Dedifferentiated amniotic fluid mesenchymal stem cell (primary cell): ENCODE data around the gene USF1.

ENCODE experiments used
- DNase-seq: peaks from one replicate; pipeline ENCODE4 v3.0.0-alpha.2; 2016; ENCODE audit errors: extremely low spot score

USF1 gene, protein sequence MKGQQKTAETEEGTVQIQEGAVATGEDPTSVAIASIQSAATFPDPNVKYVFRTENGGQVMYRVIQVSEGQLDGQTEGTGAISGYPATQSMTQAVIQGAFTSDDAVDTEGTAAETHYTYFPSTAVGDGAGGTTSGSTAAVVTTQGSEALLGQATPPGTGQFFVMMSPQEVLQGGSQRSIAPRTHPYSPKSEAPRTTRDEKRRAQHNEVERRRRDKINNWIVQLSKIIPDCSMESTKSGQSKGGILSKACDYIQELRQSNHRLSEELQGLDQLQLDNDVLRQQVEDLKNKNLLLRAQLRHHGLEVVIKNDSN

DNA sequence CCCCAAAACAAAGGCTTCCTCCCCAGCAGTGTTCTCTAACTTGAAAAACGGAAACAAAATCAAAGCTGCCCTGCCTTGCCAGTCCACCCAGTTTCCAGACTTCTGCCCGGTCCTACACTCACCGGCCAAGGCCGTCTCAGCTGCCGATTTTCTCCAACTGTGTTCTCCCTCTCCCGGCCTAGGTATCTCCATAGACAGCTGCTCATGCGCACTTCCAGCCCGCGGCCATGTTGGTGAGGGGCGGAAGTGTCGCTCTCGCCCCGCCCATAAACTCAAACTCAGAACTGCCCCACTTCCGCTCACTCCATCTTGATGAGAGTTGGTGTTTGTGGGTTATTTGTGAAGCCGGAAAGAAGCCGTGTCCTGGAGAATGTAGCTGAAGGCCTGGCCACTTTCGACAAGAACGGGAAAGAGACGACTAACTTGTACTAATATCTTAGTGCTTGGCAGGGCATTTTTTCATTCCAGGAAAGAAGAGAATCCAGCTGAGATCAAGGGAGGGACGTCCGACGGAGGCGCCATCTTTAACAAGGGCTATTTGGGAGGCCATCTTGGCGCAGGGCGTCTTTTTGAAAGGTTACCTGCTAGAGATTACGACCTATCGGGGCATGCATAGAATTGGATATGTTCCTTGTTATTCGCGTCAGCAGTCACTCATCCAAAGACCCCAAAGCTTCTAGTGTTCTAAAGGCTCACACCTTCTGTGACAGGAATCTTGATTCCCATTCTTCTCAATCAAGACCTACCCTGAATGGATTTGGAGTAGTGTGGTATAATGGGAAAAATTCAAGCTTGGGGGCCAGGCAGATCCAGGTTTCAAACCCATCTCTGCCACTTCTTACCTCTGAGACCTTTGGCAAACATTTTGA, at the start of gene USF1:
Gene USF1, minus strand, starts transcription at position 242 of the 869 bp plus-strand sequence. CDS start 2,702 bp downstream, outside the sequence.
- peak; percentile 95 for DNase-seq

GRCh38 chr1:161095230-161095629, 49.5 kb upstream of the USF1 start:
- no peak for DNase-seq

- DNase-seq = no peak
Measured at GRCh38 chr1:161094481-161094880, 48.7 kb upstream of the USF1 start.

- no peak for DNase-seq
Measured at GRCh38 chr1:161092621-161093028, 46.8 kb upstream of the USF1 start.

- no peak for DNase-seq
Measured at GRCh38 chr1:161091796-161092507, 46.2 kb upstream of the USF1 start.

GRCh38 chr1:161091093-161091492, 45.3 kb upstream of the USF1 start:
- DNase-seq = no peak

- DNase-seq = no peak
Measured at GRCh38 chr1:161090617-161091016, 44.8 kb upstream of the USF1 start.

GRCh38 chr1:161089938-161090337, 44.2 kb upstream of the USF1 start:
- no peak for DNase-seq

- DNase-seq = no peak
Measured at GRCh38 chr1:161089251-161089924, 43.6 kb upstream of the USF1 start, which contains the start of gene NECTIN4. Gene NECTIN4 (minus strand): TSS chr1:161089558. CDS start chr1:161089296, 262 bp downstream.

DNA sequence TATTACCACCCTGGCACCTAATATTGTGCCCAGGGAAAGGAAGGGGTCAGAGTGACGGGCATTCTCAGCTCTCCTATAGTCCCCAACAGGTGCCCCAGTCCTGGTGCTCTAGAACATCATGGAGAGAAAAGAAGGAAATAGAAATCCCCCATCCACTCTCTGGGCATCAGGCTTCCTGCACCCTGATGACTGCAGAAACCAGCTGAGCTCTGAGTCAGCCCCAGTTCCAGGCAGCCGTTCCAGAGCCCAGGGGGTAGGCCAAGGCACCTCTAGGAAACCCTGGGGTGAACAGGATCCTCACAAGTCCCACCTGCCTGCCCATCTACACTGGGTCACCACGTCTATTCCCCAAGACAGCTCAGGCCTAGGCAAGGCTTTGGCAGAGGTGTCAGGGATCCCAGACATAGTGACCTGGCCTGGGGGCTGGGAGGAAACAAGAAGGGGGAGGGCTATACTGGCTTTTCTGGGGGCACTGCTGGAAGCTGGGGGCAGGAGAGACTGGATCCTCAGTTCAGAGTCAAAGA, 42.9 kb upstream of the USF1 start:
- no peak for DNase-seq

DNA sequence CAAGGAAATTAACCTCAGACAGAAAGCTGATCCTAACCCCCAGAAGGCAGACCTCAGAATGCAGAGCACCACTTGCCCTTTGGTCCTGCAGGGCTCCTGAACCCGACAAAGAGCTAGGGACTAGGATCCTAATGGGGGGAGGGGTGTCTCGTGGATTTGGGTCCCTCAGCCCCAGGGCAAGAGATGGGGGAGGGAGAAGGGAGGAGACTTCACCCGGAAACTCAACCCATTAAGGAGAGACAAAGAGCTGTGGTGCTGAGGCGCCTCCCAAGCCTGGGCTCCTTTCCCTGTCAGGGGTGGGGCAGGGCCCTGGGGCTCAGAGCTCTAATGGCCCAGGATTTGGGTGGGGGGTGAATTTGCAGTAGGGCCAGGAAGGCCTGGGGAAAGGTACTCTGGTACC, 40.7 kb upstream of the USF1 start:
- no peak for DNase-seq

GRCh38 chr1:161085165-161085564, 39.4 kb upstream of the USF1 start:
- DNase-seq = no peak

DNA sequence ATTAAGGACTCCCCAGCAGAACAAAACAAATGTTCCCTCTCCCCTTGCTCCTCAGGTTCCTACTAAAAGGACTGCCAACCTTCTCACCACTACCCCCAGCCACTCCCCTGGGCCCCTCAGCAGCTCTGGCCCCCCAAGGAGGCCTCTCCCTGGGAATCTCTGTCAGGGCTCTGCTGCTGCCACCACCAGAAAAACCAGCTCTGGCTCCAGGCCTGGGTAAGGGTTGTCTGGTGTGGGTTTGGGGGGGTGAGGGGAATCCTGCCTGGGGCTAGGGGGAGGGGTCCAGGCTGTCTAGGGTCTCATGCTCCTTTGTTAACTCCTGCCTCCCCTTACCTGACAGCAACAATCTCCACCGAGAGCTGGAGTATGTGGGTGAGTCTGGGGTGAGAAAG, 38.8 kb upstream of the USF1 start:
- DNase-seq = no peak

DNA sequence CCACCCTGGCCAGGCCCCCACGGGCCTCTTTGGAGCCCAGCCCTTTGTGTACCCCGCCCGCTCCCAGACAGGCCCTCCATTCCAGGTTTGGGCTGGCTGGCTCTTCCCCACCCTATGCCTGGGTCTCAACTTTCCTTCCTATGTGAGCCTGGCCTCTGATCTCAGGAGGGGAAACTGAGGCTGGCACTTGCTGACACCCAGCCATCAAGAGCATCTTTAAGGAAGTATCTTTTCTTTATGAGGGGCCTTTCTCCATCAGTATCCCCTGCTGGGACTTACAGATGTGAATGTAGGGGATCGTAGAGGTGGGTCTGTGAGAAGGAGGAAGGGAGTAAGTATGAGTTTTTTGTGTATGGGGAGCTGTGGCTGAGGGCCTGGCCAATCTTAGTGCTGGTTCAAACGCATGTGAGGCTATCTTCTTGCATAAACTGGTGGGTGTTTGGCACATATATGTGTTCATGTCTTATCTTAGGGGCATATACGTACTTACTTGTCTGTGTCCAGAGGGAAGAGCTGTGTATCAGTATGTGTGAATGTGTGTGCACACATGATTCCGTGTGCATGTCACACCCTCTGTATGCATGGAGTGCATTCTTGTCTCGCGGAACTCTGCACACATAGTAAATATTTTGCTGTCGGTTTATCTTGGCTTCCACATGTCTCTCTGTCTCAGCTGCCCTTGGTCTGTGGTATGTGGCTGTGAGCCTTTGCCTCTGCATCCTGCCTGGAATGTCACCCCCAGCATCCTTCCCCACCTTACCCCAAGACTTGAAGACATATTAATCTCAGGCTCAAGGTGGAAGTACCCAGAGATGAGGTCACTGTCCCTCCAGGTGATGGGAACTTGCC, 38.2 kb upstream of the USF1 start:
- DNase-seq = no peak

DNA sequence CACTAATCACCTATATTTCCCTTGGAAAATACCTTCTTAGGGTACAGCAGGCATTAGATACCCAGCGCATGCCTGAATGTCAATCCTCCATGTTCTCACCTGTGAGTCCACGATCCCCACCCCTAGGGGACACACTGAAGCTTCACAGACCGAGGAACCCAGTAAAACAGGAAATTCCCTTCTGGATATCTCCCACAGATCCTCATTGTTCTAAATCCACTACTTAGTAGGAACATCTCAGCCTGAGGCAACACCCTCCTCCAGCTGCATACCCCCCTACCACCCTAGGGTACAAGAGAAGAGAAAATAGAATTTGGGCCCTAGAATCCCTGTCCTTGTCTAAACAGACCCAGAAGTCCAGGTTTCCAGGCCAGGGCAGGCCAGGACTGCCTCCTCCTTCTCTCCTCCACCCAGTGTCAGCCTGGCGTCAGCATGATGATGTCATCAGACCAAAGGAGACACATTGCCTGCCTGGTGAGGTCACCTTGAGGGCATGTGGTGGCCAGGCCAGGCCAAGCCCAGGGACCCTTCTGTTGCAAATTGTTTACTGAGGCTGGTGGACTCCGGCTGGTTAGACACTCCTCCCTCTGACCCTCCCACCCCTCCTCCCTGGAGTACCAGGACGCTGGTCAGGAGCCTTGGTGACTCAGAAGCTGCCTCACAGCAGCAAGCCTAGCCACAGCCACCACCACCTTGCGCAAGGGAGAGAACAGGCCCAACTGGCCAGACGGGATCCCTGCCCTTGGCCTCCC, 37.4 kb upstream of the USF1 start:
- peak; percentile 63 for DNase-seq

DNA sequence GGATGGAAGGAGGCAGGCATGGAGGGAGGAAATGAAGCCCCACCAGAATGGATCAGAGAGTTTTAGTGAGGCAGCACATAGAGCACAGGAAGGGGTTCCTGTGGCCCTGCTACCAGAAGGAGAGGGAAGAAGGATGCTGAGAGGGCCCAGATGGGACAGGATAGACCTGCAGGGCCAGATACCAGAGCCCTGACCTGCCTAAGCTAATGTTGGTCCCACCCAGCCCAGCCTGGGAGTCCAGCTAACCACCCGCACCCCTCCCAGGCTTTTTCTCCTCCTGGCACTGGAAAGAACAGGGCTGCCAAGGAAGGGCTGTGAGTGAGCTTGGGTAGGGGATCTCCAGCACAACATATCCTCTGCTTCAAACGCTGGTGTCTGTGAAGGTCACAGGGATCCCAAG, 36.7 kb upstream of the USF1 start:
- DNase-seq = no peak

DNA sequence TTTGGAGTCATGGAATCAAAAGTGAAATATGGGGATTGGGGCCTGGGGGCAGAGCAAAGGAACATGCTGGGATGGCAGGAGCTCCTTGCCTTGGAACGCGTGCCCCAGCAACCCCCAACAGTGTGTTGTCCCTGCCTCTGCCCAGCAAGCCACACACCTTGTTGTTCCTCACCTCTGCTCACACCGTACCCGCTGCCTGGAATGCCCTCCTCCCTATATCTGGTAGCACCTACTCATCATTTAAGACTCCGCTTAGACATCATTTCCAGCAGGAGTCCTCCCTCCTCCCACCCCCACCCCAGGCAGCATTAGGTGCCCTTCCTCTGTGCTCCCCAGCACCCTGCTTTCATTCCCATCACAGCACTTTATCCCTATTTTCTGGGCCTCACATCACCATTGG, 35.7 kb upstream of the USF1 start:
- DNase-seq = no peak

DNA sequence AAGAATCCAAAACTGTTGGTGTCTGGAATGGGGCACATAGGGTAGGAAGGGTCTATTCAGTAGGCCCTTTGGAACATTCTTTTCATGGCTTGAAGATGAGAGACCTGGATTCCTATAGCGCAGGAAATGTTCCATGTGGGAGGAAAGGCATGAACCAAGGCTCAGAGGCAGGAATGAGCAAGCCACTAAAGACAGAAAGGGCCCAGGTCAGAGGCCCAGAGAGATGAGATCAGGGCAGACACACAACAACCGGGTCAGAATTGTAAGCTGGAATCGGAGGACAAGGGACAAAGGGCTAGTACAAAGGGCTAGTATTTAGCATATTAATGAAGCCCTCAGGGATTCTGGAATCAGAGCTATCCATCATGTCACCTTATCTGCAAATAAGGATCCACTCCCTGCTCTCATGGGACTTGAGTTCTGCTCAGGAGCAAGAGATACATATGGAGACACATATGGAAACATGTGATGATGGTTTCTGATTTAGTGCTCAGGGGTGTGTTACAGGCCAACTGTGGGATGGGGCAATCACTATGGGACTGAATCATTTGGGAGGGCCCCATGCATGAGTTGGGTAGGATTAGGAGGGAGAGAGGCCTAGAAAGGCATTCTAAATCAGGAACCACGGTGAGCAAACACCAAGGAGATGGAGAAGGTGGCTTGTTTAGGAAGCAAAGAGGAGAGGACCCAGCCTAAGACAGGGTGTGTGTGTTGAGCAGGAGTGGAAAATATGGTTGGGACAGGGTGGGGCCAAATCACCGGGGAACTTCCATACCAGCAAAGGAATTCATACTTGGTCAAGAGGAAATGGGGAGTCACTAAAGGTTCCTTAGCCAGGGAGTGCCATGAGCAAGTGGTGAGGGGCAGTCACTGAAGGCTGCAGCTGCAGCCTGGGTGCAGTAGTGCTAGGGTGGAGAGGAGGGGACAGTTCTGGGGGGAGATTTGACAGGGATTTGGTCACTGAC, 34.9 kb upstream of the USF1 start:
- DNase-seq = no peak
